Endodermal cell (in vitro differentiated cells): ENCODE data around the gene RYR2. TPM values are rescaled to one million over a fixed set of nuclear protein-coding genes. Genes with fewer than 3 reads are reported as not detected.
A peak's percentile ranks its signal among the peaks of the same experiment; 100 is the strongest.

Experiments used
- DNase-seq: peaks from one replicate; pipeline ENCODE4 v3.0.0-alpha.2; 2017
- H3K27ac ChIP-seq: 2 replicates; pipeline ENCODE4 v1.5.1; 2013; ENCODE audit warnings: mild to moderate bottlenecking, low read depth, low read length, moderate library complexity
- H3K27me3 ChIP-seq: 2 replicates; pipeline ENCODE4 v1.6.1; 2013; ENCODE audit warnings: mild to moderate bottlenecking, low read length, moderate library complexity; ENCODE audit not compliant: insufficient read depth, control insufficient read depth, poor library complexity, severe bottlenecking
- H3K36me3 ChIP-seq: 2 replicates; pipeline ENCODE4 v1.7.0; 2013; ENCODE audit warnings: mild to moderate bottlenecking, low read length, moderate library complexity; ENCODE audit not compliant: control insufficient read depth, insufficient read depth
- H3K4me1 ChIP-seq: one replicate; pipeline ENCODE4 v1.7.0; 2013; ENCODE audit warnings: low read length; ENCODE audit not compliant: control insufficient read depth, insufficient read depth
- H3K4me3 ChIP-seq: 2 replicates; pipeline ENCODE4 v1.5.1; 2013; ENCODE audit warnings: mild to moderate bottlenecking, low read length, moderate library complexity
- H3K9ac ChIP-seq: 2 replicates; pipeline ENCODE4 v1.6.1; 2013; ENCODE audit warnings: mild to moderate bottlenecking, low read length, moderate library complexity; ENCODE audit not compliant: poor library complexity, severe bottlenecking; ENCODE audit errors: extremely low read depth
- H3K9me3 ChIP-seq: 2 replicates; pipeline ENCODE4 v1.6.1; 2013; ENCODE audit warnings: mild to moderate bottlenecking, low read length, moderate library complexity; ENCODE audit not compliant: control insufficient read depth
- H3K27ac Mint-ChIP-seq: 2 replicates; pipeline ENCODE4 v1.8.0; 2020; ENCODE audit warnings: mixed read lengths
- H3K27me3 Mint-ChIP-seq: 2 replicates; pipeline ENCODE4 v1.8.0; 2021; ENCODE audit warnings: mild to moderate bottlenecking, mixed read lengths; ENCODE audit not compliant: insufficient read depth
- H3K36me3 Mint-ChIP-seq: 2 replicates; pipeline ENCODE4 v1.8.0; 2020; ENCODE audit warnings: low read depth, mixed read lengths
- H3K4me1 Mint-ChIP-seq: 2 replicates; pipeline ENCODE4 v1.8.0; 2020; ENCODE audit warnings: mixed read lengths
- H3K4me3 Mint-ChIP-seq: 2 replicates; pipeline ENCODE4 v1.8.0; 2020; ENCODE audit warnings: mild to moderate bottlenecking, moderate library complexity, mixed read lengths
- H3K9me3 Mint-ChIP-seq: 2 replicates; pipeline ENCODE4 v1.8.0; 2020; ENCODE audit warnings: mild to moderate bottlenecking, mixed read lengths
- CTCF ChIP-seq: fragments of 200-600 bp; sonication (generic); conservative IDR thresholded peaks from 2 replicates; pipeline ENCODE4 v1.5.0; 2021; ENCODE audit warnings: antibody characterized with exemption, mild to moderate bottlenecking
- WGBS, 2 experiments: methylation state at CpG; one replicate each; pipeline versions ENCODE4 v1.1.5 to v1.1.7; 2013; ENCODE audit warnings: missing lambda C conversion rate in 2 of 2, mixed read lengths in 1 of 2; ENCODE audit not compliant: insufficient coverage in 1 of 2, insufficient read length in 1 of 2; 5-methylcytosine and 5-hydroxymethylcytosine counted together
- total RNA-seq, 2 donors: library from RNA; stranded (reverse); fragmentation: NEBNext Ultra II Directional in 1 of 2; extraction: Animal tissue kit (Norgen Biotek cat#: 25700) in 1 of 2; gene quantifications; 2 replicates in 1 of 2; 3 replicates in 1 of 2; pipeline ENCODE4 v1.2.1, GENCODE V29; 2021

RYR2 gene
- total RNA-seq, 2 donors from 2014 or later = 0.95 to 2.4 TPM

DNA sequence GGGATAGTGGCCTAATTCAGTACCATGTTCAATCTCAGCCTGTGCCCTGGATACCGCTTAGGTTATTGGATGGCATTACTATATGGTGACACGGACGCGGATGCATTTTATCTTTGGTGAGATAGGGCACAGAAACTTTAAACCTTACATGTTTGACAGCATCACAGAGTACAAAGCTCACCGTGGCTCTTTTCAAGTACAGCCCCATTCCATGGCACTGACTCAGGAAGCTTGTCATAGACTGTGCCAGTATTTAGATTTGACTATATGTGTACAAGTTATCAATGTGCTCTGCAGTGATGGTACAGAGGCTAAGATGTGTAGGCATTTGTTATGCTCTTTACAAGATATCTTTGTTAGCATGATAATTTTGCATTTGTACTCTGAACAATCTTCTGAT lies 169.0 kb downstream of the RYR2 start:
- Histone ChIP-seq H3K4me3 (no peak overlapping the region), H3K27me3 (no peaks in the 10 kb centered on the region), H3K9ac (no peak overlapping the region), H3K27ac (no peak overlapping the region), H3K9me3 (no peaks in the 10 kb centered on the region), H3K4me1 (no peaks in the 10 kb centered on the region), H3K36me3 (no peaks in the 10 kb centered on the region)
- no peak for DNase-seq
- H3K36me3 Mint-ChIP-seq = no peaks in the 10 kb centered on the region
- H3K4me1 Mint-ChIP-seq = no peaks in the 10 kb centered on the region
- H3K9me3 Mint-ChIP-seq = no peaks in the 10 kb centered on the region
- WGBS, 2 experiments = 91 to 95% methylated on average over 5 of the region's 5 CpGs
- no peak overlapping the region for H3K27ac Mint-ChIP-seq
- H3K4me3 Mint-ChIP-seq = no peak overlapping the region
- H3K27me3 Mint-ChIP-seq = no peaks in the 10 kb centered on the region
- TF ChIP-seq CTCF = no peak

DNA sequence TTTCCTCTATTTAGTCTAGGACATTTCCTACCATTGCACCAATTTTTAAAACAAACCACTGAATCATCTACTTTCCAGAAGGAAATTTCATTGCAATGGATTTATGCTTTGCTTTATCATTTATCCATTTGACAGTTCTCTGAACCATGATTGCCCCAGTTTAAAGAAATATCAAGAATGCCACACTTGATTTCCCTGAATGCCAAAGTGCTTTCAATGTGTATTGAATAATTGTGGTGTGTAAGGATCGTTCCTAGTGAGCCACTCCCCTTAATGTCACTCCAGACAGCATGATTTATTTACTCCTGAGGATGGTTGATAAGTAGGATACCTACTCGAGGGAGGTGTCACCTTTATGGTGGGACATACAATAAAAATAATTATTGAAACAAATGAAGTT lies 169.6 kb downstream of the RYR2 start:
- no peaks in the 10 kb centered on the region for H3K9me3 Mint-ChIP-seq
- WGBS, 2 experiments = 69 to 86% methylated on average over 1 to 2 of the region's 2 CpGs
- H3K36me3 Mint-ChIP-seq = no peaks in the 10 kb centered on the region
- H3K4me3 ChIP-seq = no peak overlapping the region
- no peaks in the 10 kb centered on the region for H3K4me1 ChIP-seq
- no peaks in the 10 kb centered on the region for H3K27me3 Mint-ChIP-seq
- DNase-seq = no peak
- no peaks in the 10 kb centered on the region for H3K27me3 ChIP-seq
- TF ChIP-seq CTCF = no peak
- no peak overlapping the region for H3K27ac Mint-ChIP-seq
- H3K9me3 ChIP-seq = no peaks in the 10 kb centered on the region
- no peaks in the 10 kb centered on the region for H3K4me1 Mint-ChIP-seq
- no peak overlapping the region for H3K27ac ChIP-seq
- H3K4me3 Mint-ChIP-seq = no peak overlapping the region
- no peak overlapping the region for H3K9ac ChIP-seq
- no peaks in the 10 kb centered on the region for H3K36me3 ChIP-seq

DNA sequence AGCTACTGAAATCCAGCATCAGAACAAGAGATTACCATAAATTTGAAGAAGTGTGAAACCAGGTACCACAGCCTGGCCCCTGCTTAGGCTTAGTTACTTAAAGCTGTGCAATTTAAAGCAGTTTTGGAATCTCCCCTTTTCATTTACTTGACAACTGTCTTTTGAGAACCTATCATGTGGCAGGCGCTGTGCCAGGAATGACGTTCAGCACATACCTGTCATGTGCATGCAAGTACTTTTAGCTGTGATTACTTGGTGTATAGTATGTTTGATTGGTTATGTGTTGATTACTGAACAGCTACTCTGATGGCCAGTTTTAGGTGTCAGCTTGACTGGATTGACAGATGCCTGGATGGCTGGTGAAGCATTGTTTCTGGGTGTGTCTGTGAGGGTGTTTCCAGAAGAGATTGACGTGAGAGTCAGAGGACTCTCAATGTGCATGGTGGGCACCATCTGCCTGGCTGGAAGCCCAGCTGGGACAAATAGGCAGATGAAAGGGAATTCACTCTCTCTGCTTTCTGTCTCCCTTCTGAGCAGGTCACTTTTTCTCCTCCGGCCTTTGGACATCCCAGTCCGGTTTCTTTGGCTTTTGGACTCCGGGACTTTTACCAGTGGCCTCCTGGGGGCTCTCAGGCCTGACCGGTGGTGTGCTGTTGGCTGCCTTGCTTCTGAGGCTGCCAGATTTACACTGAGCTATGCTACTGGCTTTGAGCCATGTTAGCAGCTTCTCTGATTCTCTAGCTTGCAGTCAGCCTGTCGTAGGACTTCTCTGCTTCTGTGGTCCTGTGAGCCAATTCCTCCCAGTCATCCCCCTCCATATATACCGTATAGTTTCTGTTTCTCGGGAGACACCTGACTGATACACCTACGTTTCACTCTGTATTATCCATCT lies 178.0 kb downstream of the RYR2 start:
- Histone ChIP-seq H3K4me1 (no peaks in the 10 kb centered on the region), H3K27me3 (no peaks in the 10 kb centered on the region), H3K9ac (no peak overlapping the region), H3K4me3 (no peak overlapping the region), H3K9me3 (no peaks in the 10 kb centered on the region), H3K27ac (no peak overlapping the region), H3K36me3 (no peaks in the 10 kb centered on the region)
- no peak for TF ChIP-seq CTCF
- no peak for DNase-seq
- Mint-ChIP-seq H3K4me3 (no peak overlapping the region), H3K4me1 (no peaks in the 10 kb centered on the region), H3K36me3 (no peaks in the 10 kb centered on the region), H3K27me3 (no peaks in the 10 kb centered on the region), H3K27ac (peak overlapping the region; percentile 27), H3K9me3 (no peaks in the 10 kb centered on the region)
- 82 to 84% methylated on average over 7 to 11 of the region's 11 CpGs for WGBS, 2 experiments
